Panc1 (cell line): ENCODE results near the gene CACNA1B.

Source experiments
- CTCF ChIP-seq: fragments of 450-650 bp; IDR thresholded peaks from 2 replicates; pipeline ENCODE4 v1.5.1; 2017; ENCODE audit warnings: mild to moderate bottlenecking
- POLR2AphosphoS5 ChIP-seq: IDR thresholded peaks from 2 replicates; pipeline ENCODE4 v1.6.1; 2012; ENCODE audit warnings: mild to moderate bottlenecking, low read depth, low read length, moderate library complexity

GRCh38 chr9:138063033-138063432 lies 185.5 kb downstream of the CACNA1B start:
- TF ChIP-seq CTCF (no peak), POLR2AphosphoS5 (no peak)
